Fibroblast of skin of left quadriceps (primary cell): ENCODE data around the gene RAE1.
"Not testable (repeated sequence)": the region's sequence is repeated elsewhere in the genome, so short reads cannot be mapped to it uniquely, and the experiment has no call there.

Experiments
- DNase-seq, 2 experiments: peaks; one replicate each; pipeline ENCODE4 v3.0.0-alpha.2; 2013; ENCODE audit warnings: low read depth in 2 of 2

Gene RAE1

DNA sequence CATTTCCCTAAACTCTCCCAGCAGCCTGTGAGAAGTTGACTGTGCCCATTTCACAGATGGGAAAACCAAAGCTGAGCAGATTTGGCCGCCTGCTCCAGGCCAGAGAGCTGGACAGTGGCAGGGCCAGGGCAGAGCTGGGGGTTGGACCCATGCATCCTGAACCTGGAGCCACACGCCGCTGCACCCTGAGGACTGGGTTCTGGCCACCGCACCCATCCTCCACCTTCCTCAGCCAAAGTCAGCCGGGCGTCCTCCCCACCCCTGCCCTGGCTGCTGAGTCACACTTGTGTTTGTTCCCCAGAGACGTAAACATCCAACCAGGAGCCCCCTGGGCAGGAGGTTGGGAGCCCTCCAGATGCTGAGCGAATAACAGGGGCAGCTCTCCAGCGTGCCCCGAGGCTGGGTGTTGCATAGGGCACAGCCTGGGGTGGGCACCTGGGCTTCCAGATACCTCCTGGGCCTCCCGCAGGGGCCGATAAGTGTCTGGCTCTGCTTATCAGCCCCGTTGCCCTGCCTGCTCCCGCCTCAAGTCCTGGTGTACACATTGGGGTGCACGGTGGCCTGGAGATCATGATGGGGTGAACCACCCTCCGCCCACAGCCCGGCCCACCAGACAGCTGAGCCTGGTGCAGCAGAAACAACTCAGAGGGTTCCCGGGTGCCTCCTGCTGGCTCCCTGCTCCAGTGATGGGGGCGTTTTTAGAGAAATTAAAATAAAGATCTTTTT lies 64.0 kb downstream of the RAE1 start:
- DNase-seq = no peak

DNA sequence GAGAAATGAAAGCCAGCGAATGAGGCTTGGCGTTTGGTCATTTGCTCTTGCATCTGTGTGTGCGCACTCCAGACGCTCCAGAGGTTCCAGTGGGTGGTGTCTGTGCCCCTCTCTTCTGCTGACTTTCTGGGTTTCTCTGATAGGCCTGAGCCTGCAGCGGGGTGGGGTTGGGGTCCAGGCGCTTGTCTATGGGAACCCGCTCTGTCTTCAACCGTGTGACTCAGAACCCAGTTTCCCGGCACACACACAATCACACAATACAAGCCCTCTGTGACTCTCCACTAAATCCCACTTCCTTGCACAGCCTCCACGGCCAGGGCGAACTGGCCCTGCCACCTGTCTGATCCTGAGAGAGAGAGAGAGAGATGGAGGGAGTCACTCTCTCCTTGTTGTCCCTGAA lies 64.7 kb downstream of the RAE1 start:
- DNase-seq = no peak

DNA sequence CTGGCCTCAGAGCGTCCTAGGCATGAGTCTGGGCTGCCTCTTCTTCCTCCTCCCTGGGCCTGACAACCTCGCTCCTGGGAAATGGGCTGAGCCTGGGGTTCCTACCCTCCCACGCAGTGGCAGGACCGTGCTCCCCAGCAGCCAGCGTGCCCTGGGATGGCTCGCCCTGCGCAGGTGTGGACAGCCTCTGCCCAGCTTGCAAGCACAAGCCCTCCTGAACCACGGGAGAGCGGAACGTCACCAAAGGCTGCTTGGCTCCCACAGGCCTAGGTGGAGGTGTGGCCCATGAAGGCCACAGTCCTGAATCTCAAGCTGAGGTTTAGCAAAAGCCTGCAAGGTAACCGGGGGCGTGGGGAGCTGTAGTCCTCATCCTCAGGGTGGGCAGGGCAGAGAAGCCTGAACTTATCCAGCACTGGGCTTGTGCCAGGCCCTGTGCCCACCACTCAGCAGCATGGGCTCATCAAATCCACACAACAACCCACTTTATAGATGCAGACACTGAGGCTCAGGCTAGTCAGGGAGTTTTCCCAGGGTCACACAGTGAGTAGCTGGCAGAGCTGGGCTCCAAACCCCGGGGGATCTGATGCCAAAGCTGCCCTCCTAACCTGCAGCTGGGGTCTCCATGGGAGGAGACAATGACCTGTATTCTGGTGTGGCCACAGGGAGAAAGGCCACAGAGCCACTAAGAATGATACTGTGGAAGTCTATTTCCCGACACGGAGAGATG lies 65.4 kb downstream of the RAE1 start:
- DNase-seq = no peak

DNA sequence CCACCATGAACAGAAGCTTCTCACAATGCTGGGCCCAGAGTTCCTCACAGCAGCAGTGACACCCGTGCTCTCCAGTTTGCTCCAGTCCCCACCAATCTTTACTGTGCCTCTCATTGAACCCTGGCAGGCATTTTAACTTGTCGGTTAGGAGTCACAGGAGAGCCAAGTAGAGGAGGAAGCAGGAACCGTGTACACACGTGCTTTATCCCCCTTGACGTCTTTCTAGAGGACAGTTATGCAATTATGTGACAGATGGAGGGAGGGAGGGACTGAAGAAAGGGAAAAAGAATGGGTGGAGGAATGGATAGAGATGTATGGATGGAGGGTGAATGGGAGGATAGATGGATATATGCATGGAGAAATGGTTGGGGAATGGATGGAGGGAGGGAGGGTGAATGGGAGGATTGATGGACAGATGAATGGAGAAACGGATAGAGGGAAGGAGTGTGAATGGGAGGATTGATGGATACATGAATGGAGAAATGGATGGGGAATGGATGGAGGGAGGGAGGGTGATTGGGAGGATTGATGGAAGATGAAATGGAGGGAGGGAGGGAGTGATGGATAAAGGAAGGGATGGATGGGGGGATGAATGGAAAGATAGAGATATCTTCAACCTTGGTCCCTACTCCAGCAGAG lies 66.1 kb downstream of the RAE1 start:
- DNase-seq = no peak

DNA sequence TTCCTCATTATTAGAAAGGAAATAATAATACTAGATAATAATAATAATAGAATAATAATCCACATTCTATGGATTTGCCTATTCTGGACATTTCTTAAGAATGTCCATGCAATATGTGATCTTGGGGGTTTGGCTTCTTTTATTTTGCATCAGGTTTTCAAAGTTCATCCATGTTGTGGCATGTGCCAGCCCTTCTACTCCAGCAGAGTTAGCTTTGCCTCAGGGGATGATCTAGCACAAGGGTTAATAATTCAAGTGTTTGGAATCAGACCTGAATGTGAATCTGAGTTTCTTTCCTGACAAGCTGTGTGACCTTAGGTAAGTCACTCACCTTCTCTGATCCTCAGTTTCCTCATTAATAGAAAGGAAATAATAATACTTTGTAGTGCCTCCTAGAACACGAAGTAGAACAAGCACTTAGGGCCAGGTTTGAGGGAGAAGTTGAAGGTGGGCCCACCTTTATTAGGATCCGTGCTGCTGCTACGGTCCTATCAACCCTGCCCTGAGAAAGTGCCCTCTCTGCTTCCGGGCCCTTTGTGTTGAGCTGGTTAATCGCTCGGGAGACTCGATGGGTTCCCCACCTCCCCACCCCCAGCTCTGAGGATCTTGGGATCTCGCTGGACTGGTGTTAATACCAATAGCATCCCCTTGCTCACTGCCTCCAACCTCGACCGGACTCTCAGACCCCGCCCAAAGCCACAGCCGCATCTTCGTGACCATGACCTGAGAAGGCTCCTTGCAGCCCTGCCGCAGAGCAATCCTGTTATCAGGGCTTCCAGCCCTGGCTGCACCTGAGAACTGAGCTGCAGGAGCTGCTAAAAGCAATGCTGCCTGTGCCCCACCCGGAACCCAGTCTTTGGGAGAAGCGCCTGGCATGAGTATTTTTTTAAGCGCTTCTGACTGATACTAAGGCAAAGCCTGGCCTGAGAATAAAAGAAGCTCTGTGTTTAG lies 67.0 kb downstream of the RAE1 start:
- no peak for DNase-seq

DNA sequence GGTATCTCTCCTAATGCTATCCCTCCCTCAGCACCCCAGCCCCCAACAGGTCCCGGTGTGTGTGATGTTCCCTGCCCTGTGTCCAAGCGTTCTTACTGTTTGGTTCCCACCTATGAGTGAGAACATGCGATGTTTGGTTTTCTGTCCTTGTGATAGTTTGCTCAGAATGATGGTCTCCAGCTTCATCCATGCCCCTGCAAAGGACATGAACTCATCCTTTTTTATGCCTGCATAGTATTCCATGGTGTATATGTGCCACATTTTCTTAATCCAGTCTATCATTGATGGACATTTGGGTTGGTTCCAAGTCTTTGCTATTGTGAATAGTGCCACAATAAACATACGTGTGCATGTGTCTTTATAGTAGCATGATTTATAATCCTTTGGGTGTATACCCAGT lies 68.4 kb downstream of the RAE1 start:
- not testable (repeated sequence) for DNase-seq

DNA sequence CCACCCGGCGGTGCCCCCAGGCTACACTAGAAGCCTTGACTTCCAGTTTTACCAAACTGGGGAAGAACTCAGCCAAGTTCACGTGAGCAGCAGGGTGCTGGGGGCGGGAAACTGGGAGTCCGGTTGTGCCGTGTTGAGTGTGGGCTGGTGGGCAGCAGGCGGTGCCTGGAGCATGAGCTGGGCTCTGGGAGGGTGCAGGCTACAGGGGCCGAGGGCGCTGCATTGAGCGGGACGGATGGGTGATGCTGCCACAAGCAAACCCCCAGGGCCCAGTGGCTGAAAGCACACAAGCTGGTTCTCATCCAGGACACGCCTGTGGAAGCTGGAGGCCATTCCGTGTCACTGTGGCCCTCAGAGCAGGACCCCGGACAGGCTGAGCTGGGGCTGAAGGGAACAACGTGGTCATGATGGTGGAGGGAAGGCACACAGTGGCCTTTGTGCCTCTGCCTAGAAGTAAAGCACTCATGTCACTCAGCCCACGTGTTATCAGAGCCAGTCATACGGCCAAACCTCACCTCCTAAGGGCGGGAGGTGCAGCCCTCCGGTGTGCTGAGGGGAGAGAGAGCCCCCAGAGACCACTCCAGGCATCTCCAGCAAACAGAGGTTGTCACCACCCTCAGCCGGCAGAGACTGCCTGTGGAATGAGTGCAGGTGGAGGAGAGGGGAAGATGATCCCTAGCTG lies 69.7 kb downstream of the RAE1 start:
- no peak for DNase-seq

DNA sequence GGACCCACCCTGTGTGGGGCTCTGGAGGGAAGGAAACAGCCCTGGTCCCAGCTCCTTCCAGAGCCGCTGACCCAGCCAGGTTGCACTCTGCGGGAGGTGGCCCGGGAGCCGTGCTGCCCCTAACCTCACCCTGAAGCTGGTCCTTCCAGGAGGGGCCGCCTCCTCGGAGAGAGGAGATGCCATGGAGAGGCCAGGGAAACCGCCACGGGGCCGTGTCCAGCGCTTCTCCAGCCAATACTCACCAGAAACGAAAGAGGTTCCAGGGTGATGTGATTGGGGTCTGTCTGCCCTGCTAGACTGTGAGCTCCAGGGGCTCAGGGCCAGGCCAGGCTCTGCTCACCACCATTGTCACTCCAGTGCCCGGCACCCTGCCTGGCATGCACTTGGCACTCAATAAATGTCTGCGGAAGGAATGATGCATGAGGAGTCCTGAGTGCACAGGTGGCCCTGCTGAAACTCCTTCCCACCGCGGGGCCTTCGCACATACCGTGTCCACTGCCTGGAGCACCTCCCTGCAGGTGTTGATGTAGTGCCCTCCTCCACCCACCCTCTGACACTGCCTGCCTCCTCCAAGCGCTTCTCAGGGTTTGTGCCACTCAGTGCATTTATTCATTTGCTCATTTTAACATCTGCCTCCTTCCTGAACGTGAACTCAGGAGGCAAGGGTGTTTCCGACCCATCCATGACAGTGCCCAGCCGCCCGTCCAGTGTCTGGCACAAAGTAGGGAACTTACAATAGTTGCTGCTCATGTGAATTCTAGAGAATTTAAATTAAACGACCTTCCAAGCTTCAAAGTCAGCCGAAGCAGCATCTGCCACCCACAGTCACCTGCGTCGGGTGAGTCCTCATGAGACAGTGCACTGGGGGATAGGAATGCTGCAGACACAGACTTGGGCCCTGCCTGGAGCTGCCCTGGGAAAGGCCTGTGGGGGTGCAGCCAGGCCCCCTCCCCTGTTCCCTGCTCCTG lies 70.5 kb downstream of the RAE1 start:
- DNase-seq = no peak

DNA sequence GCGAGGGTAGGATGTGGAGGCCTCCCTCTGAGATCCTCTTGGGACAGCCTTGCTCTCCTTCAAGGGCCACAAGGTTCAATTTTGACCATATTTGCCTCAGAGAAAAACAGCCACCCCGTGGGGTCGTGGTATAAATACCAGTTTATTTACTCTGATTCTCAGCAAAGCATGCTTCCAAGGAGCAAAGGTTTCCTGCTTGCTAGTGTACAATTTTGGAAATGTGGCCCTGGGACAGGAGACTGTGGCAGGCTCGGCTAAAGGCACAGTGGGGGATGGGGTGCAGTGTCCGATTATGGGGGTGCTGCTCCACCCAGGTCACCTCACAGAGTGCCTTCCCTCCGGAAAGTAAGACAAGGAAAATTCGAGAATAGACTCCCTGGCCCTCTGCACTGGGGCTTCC lies 71.2 kb downstream of the RAE1 start:
- DNase-seq = no peak

DNA sequence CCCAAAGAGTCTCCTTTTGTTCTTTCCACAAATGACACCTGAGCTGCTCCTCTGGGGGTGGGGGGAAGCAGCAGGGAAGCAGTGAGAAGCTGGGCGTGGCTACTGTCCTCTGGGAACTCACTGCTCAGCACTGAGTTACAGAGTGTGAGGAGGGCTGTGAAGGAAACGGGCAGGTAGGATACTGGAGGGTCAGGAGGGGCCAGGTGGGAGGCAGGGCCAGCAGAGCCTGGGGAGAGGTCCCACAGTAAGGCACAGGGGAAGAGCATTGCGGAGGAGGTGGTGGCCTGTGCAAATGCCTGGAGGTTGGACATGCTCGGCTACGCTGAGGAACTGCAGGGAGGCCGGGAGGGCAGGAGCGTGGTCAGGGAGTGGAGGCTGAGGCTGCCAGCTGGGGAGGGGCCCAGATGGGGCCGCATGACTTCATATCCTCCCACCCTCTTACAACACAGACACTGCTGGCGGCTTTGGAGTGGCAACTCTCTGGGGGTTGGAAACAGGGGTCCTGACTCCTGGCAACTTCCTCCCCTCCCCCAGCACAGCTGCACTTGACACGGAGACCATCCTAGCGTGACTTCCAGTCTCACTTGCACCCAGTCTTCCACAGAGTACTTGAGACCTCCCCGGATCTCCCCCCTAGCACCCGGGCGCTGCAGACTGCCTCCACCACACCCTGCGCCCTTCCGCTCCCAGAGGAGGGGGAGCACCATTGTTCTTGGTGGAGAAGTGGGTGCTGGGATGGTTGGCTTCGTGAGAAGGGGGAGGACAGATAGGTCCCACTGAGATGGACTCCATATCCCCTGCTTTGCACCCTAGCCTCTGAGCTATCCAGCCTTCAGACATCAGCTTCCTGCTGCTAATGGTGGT lies 74.3 kb downstream of the RAE1 start:
- DNase-seq = no peak

DNA sequence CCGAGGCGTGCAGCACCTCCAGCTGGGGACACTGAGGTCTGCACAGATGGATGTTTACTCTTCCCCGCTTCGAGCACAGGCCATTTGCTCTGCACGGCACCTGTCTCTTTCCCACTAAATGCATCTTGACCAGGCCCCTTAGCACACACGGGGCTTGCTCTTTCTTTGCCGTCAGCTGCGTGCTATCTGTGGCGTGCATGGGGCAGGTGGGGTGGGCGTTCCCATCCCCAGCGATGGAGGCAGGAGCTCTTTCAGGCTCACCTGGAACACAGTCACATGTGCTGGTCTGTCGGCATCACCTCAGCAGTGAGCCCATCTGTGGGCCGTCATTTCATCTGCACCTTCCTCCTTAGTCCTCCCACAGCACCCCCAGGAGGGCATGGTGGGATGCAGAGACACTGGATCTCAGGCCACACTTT lies 75.2 kb downstream of the RAE1 start:
- DNase-seq = no peak

DNA sequence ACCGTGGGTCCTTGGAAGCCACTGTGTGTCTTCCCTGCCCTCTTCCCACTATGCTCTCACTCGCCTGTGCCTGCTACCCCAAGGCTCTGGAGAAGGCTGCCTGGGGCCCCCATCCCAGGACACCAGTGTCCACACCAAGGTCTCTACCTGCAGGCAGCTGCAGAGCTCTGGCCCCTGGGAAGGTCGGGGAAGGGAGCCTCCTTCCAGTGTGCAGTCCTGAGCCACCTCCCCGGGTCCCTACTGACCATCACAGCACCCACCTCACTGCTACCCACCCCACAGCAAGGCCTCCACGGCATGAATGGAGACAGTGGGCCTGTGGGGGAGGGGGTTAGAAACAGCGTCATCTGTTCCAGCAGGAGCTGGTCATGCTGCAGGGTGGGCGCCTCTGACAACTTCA lies 75.8 kb downstream of the RAE1 start:
- no peak for DNase-seq

DNA sequence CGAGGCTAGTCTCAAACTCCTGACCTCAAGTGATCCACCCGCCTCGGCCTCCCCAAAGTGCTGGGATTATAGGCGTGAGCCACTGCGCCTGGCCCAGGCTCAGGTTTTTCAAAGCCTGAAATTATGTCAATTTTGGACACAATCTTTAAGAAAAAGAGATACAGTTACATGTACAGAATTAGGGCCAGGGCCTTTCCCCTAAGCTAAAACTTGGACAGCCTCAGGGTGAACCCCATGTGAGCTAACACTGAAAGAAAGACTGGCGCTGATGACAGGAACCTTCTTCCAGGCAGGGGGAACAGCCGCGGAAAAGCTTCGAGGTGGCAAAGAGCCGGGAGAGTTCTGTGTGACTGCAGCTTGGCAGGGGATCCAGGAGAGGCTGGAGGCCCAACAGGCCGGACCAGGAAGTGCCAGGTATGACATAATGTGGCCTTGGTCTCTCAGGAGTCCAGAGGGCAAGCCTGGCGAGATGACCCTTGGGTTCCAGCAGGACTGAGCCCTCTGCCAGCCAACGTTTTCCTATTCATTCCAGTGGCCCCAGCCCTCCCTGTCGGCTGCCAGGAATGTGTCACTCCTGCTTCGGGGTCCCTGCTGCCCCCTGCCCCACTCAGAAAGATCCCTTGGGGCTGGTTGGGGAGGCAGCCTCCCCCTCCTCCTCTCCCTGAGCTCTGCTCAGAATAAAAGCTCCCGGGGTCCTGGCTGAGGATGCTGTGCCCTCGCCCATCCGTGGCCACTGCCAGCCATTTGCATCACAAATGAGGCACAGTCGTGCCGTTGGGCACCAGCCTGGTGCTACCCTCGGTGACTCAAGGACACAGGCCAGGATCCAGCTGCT lies 77.5 kb downstream of the RAE1 start:
- DNase-seq = no peak
